LNCaP clone FGC (cell line): Measurements from ENCODE around the gene POU6F2.
A peak's percentile ranks its signal among the peaks of the same experiment; 100 is the strongest.

Experiments used
- DNase-seq: peaks from one replicate; pipeline ENCODE4 v3.0.0-alpha.2; 2011; ENCODE audit warnings: low read depth
- H3K4me3 ChIP-seq: 2 replicates; pipeline ENCODE4 v1.5.1; 2011; ENCODE audit warnings: mild to moderate bottlenecking, low read depth, low read length, control low read depth
- CTCF ChIP-seq: IDR thresholded peaks from 2 replicates; pipeline ENCODE4 v1.5.1; 2012; ENCODE audit warnings: mild to moderate bottlenecking; ENCODE audit not compliant: control insufficient read depth, insufficient read depth; ENCODE audit errors: extremely low read depth

Gene POU6F2, protein sequence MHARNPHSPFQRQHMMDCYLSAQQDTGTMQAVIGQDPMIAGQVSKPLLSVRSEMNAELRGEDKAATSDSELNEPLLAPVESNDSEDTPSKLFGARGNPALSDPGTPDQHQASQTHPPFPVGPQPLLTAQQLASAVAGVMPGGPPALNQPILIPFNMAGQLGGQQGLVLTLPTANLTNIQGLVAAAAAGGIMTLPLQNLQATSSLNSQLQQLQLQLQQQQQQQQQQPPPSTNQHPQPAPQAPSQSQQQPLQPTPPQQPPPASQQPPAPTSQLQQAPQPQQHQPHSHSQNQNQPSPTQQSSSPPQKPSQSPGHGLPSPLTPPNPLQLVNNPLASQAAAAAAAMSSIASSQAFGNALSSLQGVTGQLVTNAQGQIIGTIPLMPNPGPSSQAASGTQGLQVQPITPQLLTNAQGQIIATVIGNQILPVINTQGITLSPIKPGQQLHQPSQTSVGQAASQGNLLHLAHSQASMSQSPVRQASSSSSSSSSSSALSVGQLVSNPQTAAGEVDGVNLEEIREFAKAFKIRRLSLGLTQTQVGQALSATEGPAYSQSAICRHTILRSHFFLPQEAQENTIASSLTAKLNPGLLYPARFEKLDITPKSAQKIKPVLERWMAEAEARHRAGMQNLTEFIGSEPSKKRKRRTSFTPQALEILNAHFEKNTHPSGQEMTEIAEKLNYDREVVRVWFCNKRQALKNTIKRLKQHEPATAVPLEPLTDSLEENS

DNA sequence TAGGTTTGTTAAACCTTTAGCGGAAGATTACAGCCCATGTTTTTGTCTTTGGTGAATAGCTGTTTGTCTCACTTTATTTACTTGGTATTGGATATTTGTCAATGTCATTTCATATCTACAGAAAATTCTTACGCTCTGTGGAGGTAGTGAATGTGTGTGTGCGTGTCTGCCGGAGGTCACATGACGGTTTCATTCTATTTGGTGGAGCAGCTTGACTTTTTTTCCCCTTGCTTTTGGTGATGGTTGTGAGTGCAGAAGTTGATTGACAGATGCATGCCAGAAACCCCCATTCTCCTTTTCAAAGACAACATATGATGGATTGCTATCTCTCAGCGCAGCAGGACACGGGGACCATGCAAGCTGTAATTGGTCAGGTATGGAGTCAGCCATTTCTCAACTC, at the start of gene POU6F2:
POU6F2 (plus strand) TSS at position 225 of the 400 bp plus-strand sequence; CDS start at position 270, 45 bp downstream.
- TF ChIP-seq CTCF = no peak
- no peak within 1 kb of the TSS for H3K4me3 ChIP-seq
- DNase-seq = no peak

DNA sequence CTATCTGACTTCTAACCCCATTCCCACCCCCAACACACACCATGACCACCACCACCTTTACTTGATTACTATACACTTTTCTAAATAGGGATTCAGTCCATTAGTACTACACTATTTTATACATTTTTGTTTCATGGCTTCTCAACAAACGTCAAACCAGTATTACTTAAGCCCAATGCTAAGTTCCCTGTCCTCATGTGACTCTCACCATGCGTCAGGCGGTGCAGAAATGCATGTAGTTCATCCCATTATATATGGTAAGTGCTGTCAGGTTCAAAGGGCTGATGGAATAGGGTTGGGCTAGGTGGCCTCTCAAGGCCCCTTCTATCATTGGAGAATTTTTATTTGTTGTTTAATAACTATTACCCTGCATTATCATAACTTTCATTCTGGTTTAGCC, 49.2 kb upstream of the POU6F2 start:
- no peak for TF ChIP-seq CTCF

GRCh38 chr7:38929460-38930171, 48.1 kb upstream of the POU6F2 start:
- no peak for TF ChIP-seq CTCF
- no peak overlapping the region for H3K4me3 ChIP-seq
- DNase-seq = no peak

More for the DNA sequence above, 49.2 kb upstream of the POU6F2 start:
- DNase-seq = no peak
- H3K4me3 ChIP-seq = no peak overlapping the region

GRCh38 chr7:38932509-38933168, 45.1 kb upstream of the POU6F2 start:
- no peak overlapping the region for H3K4me3 ChIP-seq
- DNase-seq = peak; percentile 34
- peak; percentile 87 for TF ChIP-seq CTCF

DNA sequence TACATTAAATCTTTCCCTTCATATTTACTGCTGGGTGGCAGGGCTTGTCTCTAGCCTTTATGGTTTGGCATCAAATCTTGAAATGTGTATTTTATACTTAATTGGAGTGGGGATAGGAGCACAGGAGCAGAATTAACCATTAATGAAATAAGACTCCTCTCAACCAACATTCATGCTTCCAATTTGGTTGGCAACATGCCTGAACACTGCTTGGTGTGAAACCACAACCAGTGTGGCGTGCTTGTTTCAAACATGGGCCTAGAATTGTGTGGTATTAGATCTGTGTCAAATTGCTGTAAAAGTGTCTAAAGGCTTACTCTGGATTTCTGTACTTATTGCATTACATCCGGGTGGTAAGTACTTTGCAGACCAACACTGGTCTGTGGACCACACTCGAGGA, 43.7 kb upstream of the POU6F2 start:
- no peak for DNase-seq
- no peak for TF ChIP-seq CTCF
- H3K4me3 ChIP-seq = no peak overlapping the region

DNA sequence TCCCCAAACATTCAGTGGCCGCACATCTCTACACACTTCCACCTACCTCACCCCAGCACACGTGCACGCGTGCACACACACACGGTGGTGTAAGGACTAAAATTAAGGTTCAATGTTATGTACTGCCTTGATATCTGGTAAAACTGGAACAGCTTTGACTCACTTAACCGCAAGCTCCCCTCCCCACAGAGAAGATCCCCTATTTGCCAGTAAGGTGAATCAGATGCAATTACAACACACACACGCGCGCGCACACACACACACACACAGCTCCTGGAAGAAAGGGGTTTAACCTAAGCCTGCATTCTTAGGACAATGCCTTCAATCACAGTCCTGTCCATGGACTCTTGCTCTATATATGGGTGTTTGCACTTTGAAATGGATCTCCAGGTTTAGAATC, 43.2 kb upstream of the POU6F2 start:
- no peak overlapping the region for H3K4me3 ChIP-seq
- no peak for DNase-seq
- TF ChIP-seq CTCF = no peak
